IMR-90 (cell line): ENCODE measurements around the gene NFILZ. TPM values are rescaled to one million over a fixed set of nuclear protein-coding genes. Genes with fewer than 3 reads are reported as not detected.

Experiments used
- ATAC-seq: fragments of 200-7000 bp; cut with Tn5 transposase; 2 replicates; pipeline ENCODE4 v1.9.1; 2020; ENCODE audit warnings: low read depth, mild to moderate bottlenecking, moderate library complexity
- BruUV-seq: library from RNA; stranded (reverse); fragments of 400-500 nt; replicated peaks from 2 replicates; lab custom pipeline; 2021; lab: Mats Ljungman, UMichigan
- CTCF ChIA-PET: fragments of 300-600 bp; formaldehyde crosslinking; extraction: SDS; loops from one replicate; lab custom pipeline; 2021; ENCODE audit warnings: antibody characterized with exemption; lab: Yijun Ruan, JAX
- POLR2A ChIA-PET: fragments of 300-600 bp; sonication (Branson Sonifier 250); formaldehyde crosslinking; loops from one replicate; lab custom pipeline; 2022; ENCODE audit warnings: antibody characterized with exemption; ENCODE audit not compliant: unreplicated experiment; lab: Charles Lee
- DNase-seq: peaks from one replicate; pipeline ENCODE4 v3.0.0; 2013
- H2AFZ ChIP-seq: replicated peaks from 2 replicates; pipeline ENCODE3; 2013; ENCODE audit warnings: low read length, mild to moderate bottlenecking; ENCODE audit not compliant: poor library complexity
- H2AK5ac ChIP-seq: 2 replicates; pipeline ENCODE4 v1.6.1; 2013; ENCODE audit warnings: low read depth, low read length, inconsistent platforms
- H2AK9ac ChIP-seq: replicated peaks from 2 replicates; pipeline ENCODE3; 2013; ENCODE audit warnings: mild to moderate bottlenecking, low read depth, low read length, moderate library complexity; ENCODE audit not compliant: poor library complexity
- H2BK120ac ChIP-seq: 2 replicates; pipeline ENCODE4 v1.6.1; 2013; ENCODE audit warnings: low read depth, low read length, inconsistent platforms
- H2BK15ac ChIP-seq: 3 replicates; pipeline ENCODE4 v1.6.1; 2013; ENCODE audit warnings: low read depth, low read length, inconsistent platforms
- H2BK20ac ChIP-seq: 2 replicates; pipeline ENCODE4 v1.6.1; 2013; ENCODE audit warnings: low read depth, mild to moderate bottlenecking, inconsistent platforms, low read length, moderate library complexity
- H2BK5ac ChIP-seq: 2 replicates; pipeline ENCODE4 v1.6.1; 2013; ENCODE audit warnings: mild to moderate bottlenecking, low read depth, low read length, inconsistent platforms; ENCODE audit not compliant: poor library complexity, severe bottlenecking
- H3K14ac ChIP-seq: replicated peaks from 2 replicates; pipeline ENCODE4 v1.6.1; 2013; ENCODE audit warnings: low read depth, low read length, inconsistent platforms
- H3K18ac ChIP-seq: 2 replicates; pipeline ENCODE4 v1.6.1; 2013; ENCODE audit warnings: low read depth, low read length, control low read depth
- H3K23ac ChIP-seq: 2 replicates; pipeline ENCODE4 v1.6.1; 2013; ENCODE audit warnings: low read depth, low read length, inconsistent platforms
- H3K27ac ChIP-seq: 2 replicates; pipeline ENCODE4 v1.5.1; 2013; ENCODE audit warnings: mild to moderate bottlenecking, control low read depth, low read length; ENCODE audit not compliant: insufficient read depth
- H3K27me3 ChIP-seq: 2 replicates; pipeline ENCODE4 v1.6.1; 2013; ENCODE audit warnings: low read length; ENCODE audit not compliant: control insufficient read depth, insufficient read depth
- H3K36me3 ChIP-seq: 2 replicates; pipeline ENCODE4 v1.6.1; 2013; ENCODE audit warnings: low read length, mixed read lengths; ENCODE audit not compliant: control insufficient read depth, insufficient read depth
- H3K4ac ChIP-seq: 2 replicates; pipeline ENCODE4 v1.6.1; 2013; ENCODE audit warnings: low read depth, low read length, inconsistent platforms
- H3K4me1 ChIP-seq: 2 replicates; pipeline ENCODE4 v1.6.1; 2013; ENCODE audit warnings: low read length, mixed read lengths; ENCODE audit not compliant: control insufficient read depth, insufficient read depth
- H3K4me2 ChIP-seq: 2 replicates; pipeline ENCODE4 v1.6.1; 2013; ENCODE audit warnings: low read depth, mild to moderate bottlenecking, control low read depth, low read length, moderate library complexity
- H3K4me3 ChIP-seq: 2 replicates; pipeline ENCODE4 v1.5.1; 2013; ENCODE audit warnings: low read depth, mild to moderate bottlenecking, control low read depth, low read length, moderate library complexity; ENCODE audit not compliant: insufficient read depth
- H3K56ac ChIP-seq: 2 replicates; pipeline ENCODE4 v1.6.1; 2013; ENCODE audit warnings: low read length, inconsistent platforms; ENCODE audit not compliant: insufficient read depth; ENCODE audit errors: extremely low read depth
- H3K79me1 ChIP-seq, 2 experiments: 2 replicates each; pipeline ENCODE4 v1.6.1; 2013; ENCODE audit warnings: low read length in 2 of 2, inconsistent platforms in 1 of 2, low read depth in 1 of 2
- H3K9ac ChIP-seq: 2 replicates; pipeline ENCODE4 v1.6.1; 2013; ENCODE audit warnings: low read depth, low read length, control low read depth
- H3K9me1 ChIP-seq: 2 replicates; pipeline ENCODE4 v1.6.1; 2013; ENCODE audit warnings: low read length, inconsistent platforms; ENCODE audit not compliant: insufficient read depth
- H3K9me3 ChIP-seq: 2 replicates; pipeline ENCODE4 v1.6.1; 2013; ENCODE audit warnings: low read length; ENCODE audit not compliant: control insufficient read depth, insufficient read depth
- H4K20me1 ChIP-seq: 2 replicates; pipeline ENCODE4 v1.6.1; 2013; ENCODE audit warnings: low read length, inconsistent platforms; ENCODE audit not compliant: insufficient read depth
- H4K5ac ChIP-seq: 2 replicates; pipeline ENCODE4 v1.6.1; 2013; ENCODE audit warnings: mild to moderate bottlenecking, low read depth, low read length, control low read depth
- H4K8ac ChIP-seq, 2 experiments: 2 replicates each; pipeline ENCODE4 v1.6.1; 2013; ENCODE audit warnings: low read depth in 2 of 2, low read length in 2 of 2, control low read depth in 1 of 2, inconsistent platforms in 1 of 2
- H4K91ac ChIP-seq: 2 replicates; pipeline ENCODE4 v1.6.1; 2013; ENCODE audit warnings: low read depth, low read length, inconsistent platforms; ENCODE audit not compliant: insufficient read depth
- RCOR1 ChIP-seq: IDR thresholded peaks from 2 replicates; pipeline ENCODE4 v1.6.1; 2012; ENCODE audit warnings: mild to moderate bottlenecking, low read length, improper control_type of control experiment; ENCODE audit not compliant: insufficient replicate concordance
- RFX5 ChIP-seq: IDR thresholded peaks from 2 replicates; pipeline ENCODE4 v1.8.0; 2012; ENCODE audit warnings: low read depth, mild to moderate bottlenecking, low read length, moderate library complexity
- WGBS, 2 experiments: methylation state at CpG; one replicate each; pipeline versions ENCODE4 v1.1.5 to v1.1.7; 2013; ENCODE audit warnings: missing lambda C conversion rate in 2 of 2; ENCODE audit not compliant: insufficient read length in 1 of 2; ENCODE audit errors: extremely low coverage in 2 of 2; 5-methylcytosine and 5-hydroxymethylcytosine counted together
- dilution Hi-C: fragments of 300-500 bp; cut with HindIII; formaldehyde crosslinking; loops from one replicate; pipeline ENCODE4 v1.14.3; 2018; ENCODE audit warnings: low sequenced_read_pairs; ENCODE audit not compliant: unreplicated experiment
- in situ Hi-C: fragments of 300-500 bp; cut with MboI; formaldehyde crosslinking; loops from 3 replicates; pipeline ENCODE4 v1.14.3; 2019; ENCODE audit warnings: low sequenced_read_pairs, inconsistent platforms, mixed read lengths
- intact Hi-C: fragments of 100-400 bp; cut with micrococcal nuclease; formaldehyde crosslinking; loops from 2 replicates; pipeline ENCODE4 v1.10.0; 2022
- polyA plus RNA-seq, 3 experiments: library from polyadenylated mRNA; depleted of rRNA; stranded (reverse); fragments of >200 nt; gene quantifications; 2 replicates each; pipeline ENCODE4 v1.2.3, GENCODE V29; 2012; ENCODE audit warnings: low replicate concordance in 1 of 3
- total RNA-seq: library from RNA; depleted of rRNA; stranded (reverse); fragments of >200 nt; gene quantifications from 2 replicates; pipeline ENCODE4 v1.2.3, GENCODE V29; 2012

NFILZ gene
- total and polyA plus RNA-seq, 2 of the 4 experiments (the other 2 are of a cell fraction) = not detected

DNA sequence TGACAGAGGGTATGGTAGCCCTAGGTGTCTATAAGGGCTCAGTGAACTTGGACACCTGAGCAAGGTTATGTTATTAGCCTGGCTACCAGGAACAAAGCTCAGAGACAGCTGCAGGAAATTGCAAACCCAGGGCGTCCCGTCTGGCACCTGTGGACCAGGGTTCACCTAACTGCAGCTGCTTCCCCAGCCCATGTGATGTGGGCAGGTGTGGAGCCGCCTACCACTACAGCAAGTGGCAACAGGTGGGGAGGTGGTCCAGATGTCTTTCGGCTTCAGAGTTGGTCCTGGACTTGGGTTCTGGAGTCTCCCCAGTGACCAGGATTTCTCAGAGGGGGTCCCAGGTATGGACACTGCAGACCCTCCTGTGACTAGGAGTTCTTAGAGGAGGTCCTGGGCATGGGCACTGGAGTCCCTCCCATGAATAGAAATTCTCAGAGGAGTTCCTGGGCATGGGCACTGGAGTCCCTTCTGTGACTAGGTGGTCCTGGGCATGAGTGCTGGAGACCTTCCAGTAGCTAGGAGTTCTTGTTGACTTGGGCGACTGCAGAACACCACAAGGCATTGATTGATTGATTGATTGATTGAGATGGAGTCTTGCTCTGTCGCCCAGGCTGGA, 43.0 kb downstream of the NFILZ start:
- H4K20me1 ChIP-seq = no peaks in the 10 kb centered on the region
- DNase-seq = no peak
- H4K5ac ChIP-seq = no peak overlapping the region
- no peak overlapping the region for H3K14ac ChIP-seq
- no peak overlapping the region for H3K18ac ChIP-seq
- no peak overlapping the region for H2BK15ac ChIP-seq
- no peak for ATAC-seq
- no peak overlapping the region for H2BK20ac ChIP-seq
- H2AFZ ChIP-seq = no peak overlapping the region
- no peaks in the 10 kb centered on the region for H3K4me1 ChIP-seq
- H3K27ac ChIP-seq = no peak overlapping the region
- TF ChIP-seq RCOR1 = no peak
- no peak for TF ChIP-seq RFX5
- H3K79me1 ChIP-seq = no peaks in the 10 kb centered on the region
- no peak overlapping the region for H2BK120ac ChIP-seq
- ChIA-PET POLR2A (no interaction called here), CTCF (no interaction called here)
- H3K23ac ChIP-seq = no peak overlapping the region
- H3K9me3 ChIP-seq = peaks cover 12% of the 10 kb centered on the region
- no TSS peak for BruUV-seq
- no peak overlapping the region for H2BK5ac ChIP-seq
- WGBS, 2 experiments = 33% methylated on average over 1 of the region's 6 CpGs; no CpG with 5 or more reads in 1 of the 2 experiments
- H3K36me3 ChIP-seq = no peaks in the 10 kb centered on the region
- no peak overlapping the region for H3K56ac ChIP-seq
- H3K27me3 ChIP-seq = no peaks in the 10 kb centered on the region
- H3K9me1 ChIP-seq = no peaks in the 10 kb centered on the region
- H3K9ac ChIP-seq = no peak overlapping the region
- H2AK5ac ChIP-seq = no peak overlapping the region
- H3K4ac ChIP-seq = no peak overlapping the region
- H4K91ac ChIP-seq = no peak overlapping the region
- no peak overlapping the region for H3K4me3 ChIP-seq
- in situ Hi-C loops (loop anchor here (25.0 kb wide), 1 partner anchor 414 kb away; the partner anchor contains the start of gene OR1M1), dilution Hi-C loops (no loop called here), intact Hi-C loops (no loop called here)
- no peak overlapping the region for H3K4me2 ChIP-seq
- no peak overlapping the region for H4K8ac ChIP-seq
- no peak overlapping the region for H2AK9ac ChIP-seq
